Measurements from ENCODE around the gene EFNB2. TPM values are rescaled to one million over a fixed set of nuclear protein-coding genes. Genes with fewer than 3 reads are reported as not detected.

Gene EFNB2, protein sequence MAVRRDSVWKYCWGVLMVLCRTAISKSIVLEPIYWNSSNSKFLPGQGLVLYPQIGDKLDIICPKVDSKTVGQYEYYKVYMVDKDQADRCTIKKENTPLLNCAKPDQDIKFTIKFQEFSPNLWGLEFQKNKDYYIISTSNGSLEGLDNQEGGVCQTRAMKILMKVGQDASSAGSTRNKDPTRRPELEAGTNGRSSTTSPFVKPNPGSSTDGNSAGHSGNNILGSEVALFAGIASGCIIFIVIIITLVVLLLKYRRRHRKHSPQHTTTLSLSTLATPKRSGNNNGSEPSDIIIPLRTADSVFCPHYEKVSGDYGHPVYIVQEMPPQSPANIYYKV
- 4.7 TPM for total RNA-seq (2021; ENCODE audit: unreplicated experiment)
- polyA plus RNA-seq (2012; ENCODE audit: insufficient read length): 2.5 TPM
- percentile 57 among the genes with signal in this experiment for Bru-seq, nascent RNA
- percentile 59 among the genes with signal in this experiment for BruChase-seq, experiment 1, labeled RNA remaining after a 2-hour chase
- BruChase-seq, experiment 2, labeled RNA remaining after a 6-hour chase: percentile 47 among the genes with signal in this experiment
- long read RNA-seq, full-length matches to known transcripts: 21 of 22 reads
- long read RNA-seq, partial matches to known transcripts: 0 of 22 reads
- long read RNA-seq, other reads (novel, unspliced or antisense): 1 of 22 reads

DNA sequence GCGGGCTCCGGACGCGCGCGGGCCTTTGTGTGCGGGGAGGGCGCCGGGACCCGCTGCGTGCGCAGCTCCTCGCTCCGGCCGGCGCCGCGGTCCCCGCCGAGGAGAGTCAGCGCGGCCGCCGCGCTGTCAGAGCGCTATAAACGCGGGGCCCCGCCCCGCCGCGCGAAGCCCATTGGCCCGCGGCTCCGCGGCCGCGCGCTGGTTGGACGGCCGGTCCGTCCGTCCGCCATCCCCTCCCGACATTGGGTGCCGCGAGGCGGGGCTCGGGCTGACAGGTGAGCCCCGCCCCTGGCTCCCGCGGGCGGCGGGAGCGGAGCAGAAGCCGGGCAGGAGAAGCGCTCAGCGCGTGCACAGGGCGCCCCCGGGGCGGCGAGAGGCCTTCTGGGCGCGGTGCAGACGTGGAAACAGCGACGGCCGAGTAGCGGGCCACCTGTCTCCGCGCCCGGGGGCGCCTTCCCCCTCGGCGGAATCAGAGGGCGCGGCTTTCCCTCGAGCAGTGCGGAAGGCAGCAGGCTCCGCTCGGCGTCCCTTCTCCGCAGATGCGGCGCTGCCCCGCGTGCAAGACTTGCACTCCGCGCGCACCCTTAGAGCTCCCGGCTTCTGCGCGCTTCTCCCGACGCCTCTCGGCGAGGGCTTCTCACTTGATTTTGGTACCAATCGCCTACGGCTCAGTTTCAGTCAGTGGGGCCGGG is at the start of gene EFNB2:
Gene EFNB2, minus strand, starts transcription at position 111 of the 692 bp plus-strand sequence. CDS start 698 bp downstream, outside the sequence.
- BruUV-seq (replicated peaks): no TSS peak
- TF ChIP-seq SIN3A (IDR thresholded peaks at IDR 0.05; ENCODE audit: borderline replicate concordance, insufficient read depth, low read depth, low read length) (peak; percentile 44; the same call in 1 of the 2 replicates), CTCF (IDR thresholded peaks at IDR 0.05) (no peak), POLR2AphosphoS5 (IDR thresholded peaks at IDR 0.05; ENCODE audit: low read depth, low read length) (no peak), TCF7L2 (IDR thresholded peaks at IDR 0.05; ENCODE audit: low read depth, low read length) (no peak)
- TF ChIP-seq, protein P1, sequence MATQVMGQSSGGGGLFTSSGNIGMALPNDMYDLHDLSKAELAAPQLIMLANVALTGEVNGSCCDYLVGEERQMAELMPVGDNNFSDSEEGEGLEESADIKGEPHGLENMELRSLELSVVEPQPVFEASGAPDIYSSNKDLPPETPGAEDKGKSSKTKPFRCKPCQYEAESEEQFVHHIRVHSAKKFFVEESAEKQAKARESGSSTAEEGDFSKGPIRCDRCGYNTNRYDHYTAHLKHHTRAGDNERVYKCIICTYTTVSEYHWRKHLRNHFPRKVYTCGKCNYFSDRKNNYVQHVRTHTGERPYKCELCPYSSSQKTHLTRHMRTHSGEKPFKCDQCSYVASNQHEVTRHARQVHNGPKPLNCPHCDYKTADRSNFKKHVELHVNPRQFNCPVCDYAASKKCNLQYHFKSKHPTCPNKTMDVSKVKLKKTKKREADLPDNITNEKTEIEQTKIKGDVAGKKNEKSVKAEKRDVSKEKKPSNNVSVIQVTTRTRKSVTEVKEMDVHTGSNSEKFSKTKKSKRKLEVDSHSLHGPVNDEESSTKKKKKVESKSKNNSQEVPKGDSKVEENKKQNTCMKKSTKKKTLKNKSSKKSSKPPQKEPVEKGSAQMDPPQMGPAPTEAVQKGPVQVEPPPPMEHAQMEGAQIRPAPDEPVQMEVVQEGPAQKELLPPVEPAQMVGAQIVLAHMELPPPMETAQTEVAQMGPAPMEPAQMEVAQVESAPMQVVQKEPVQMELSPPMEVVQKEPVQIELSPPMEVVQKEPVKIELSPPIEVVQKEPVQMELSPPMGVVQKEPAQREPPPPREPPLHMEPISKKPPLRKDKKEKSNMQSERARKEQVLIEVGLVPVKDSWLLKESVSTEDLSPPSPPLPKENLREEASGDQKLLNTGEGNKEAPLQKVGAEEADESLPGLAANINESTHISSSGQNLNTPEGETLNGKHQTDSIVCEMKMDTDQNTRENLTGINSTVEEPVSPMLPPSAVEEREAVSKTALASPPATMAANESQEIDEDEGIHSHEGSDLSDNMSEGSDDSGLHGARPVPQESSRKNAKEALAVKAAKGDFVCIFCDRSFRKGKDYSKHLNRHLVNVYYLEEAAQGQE (IDR thresholded peaks at IDR 0.05; ENCODE audit: insufficient read depth in 1 of 2, low read depth in 2 of 2, low read length in 1 of 2): no peak
- ChIA-PET CTCF (interaction anchor here (1.1 kb wide), 1 partner anchor 1964 kb away, joined by 3 read pairs; no protein-coding TSS in a partner anchor), POLR2A (interaction anchor here (0.6 kb wide), 1 partner anchor 14 kb away, joined by 3 read pairs; no protein-coding TSS in a partner anchor)
- Histone ChIP-seq H3K4me3 (ENCODE audit: low read depth in 2 of 2, low read length in 2 of 2) (peak within 1 kb of the TSS; percentile 50 to 55), H3K27ac (ENCODE audit: low read length) (no peak within 1 kb of the TSS), H3K4me1 (ENCODE audit: control insufficient read depth, insufficient read depth, low read length) (peaks cover 3% of the 10 kb centered on the region), H3K27me3 (ENCODE audit: control insufficient read depth, insufficient read depth, low read length) (no peaks in the 10 kb centered on the region), H3K36me3 (ENCODE audit: control insufficient read depth, insufficient read depth, low read length) (no peaks in the 10 kb centered on the region; the same call in 1 of the 2 replicates), H3K9me3 (ENCODE audit: control insufficient read depth, insufficient read depth, low read depth, low read length) (no peaks in the 10 kb centered on the region)
- peak; percentile 12 for DNase-seq (ENCODE audit: low read depth, low spot score)
- in situ Hi-C loops (cut with HindIII; ENCODE audit: low pct_unique_long_range_greater_than_20kb, low sequenced_read_pairs) (no loop called here), intact Hi-C loops (cut with micrococcal nuclease; ENCODE audit: unreplicated experiment) (loop anchor here (10.0 kb wide), 2 partner anchors 1121 to 1961 kb away; no protein-coding TSS in a partner anchor)
- ATAC-seq: peak; percentile 90

DNA sequence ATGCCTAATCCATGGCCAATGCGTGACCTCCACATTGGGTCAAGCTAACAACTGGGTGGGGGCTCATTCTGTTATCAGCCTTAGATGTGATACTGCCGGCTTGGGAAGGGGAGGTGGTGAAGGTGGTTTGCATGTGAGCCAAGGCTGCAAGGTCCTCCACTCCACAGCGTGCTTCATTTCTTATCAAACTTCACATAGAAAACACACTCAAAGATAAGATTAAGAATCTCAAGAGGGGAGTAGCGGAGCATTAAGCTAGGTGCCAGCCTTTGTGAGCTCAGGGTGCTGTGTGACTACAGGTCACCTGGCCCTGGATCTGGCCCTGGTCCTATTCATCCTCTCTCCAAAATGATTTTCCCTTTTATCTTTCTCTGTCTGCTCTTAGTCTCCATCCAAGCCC is 45.8 kb upstream of the EFNB2 start:
- DNase-seq (ENCODE audit: low read depth, low spot score): no peak
- Histone ChIP-seq H3K36me3 (ENCODE audit: control insufficient read depth, insufficient read depth, low read length) (no peaks in the 10 kb centered on the region), H3K27me3 (ENCODE audit: control insufficient read depth, insufficient read depth, low read length) (no peaks in the 10 kb centered on the region), H3K4me3 (ENCODE audit: low read depth in 2 of 2, low read length in 2 of 2) (no peak overlapping the region), H3K9me3 (ENCODE audit: control insufficient read depth, insufficient read depth, low read depth, low read length) (no peaks in the 10 kb centered on the region), H3K4me1 (ENCODE audit: control insufficient read depth, insufficient read depth, low read length) (no peaks in the 10 kb centered on the region), H3K27ac (ENCODE audit: low read length) (no peak overlapping the region)
- ChIA-PET POLR2A (no interaction called here), CTCF (no interaction called here)
- intact Hi-C loops (cut with micrococcal nuclease; ENCODE audit: unreplicated experiment): no loop called here
- no peak for ATAC-seq
- in situ Hi-C loops (cut with HindIII; ENCODE audit: low pct_unique_long_range_greater_than_20kb, low sequenced_read_pairs): no loop called here
- TF ChIP-seq POLR2AphosphoS5 (IDR thresholded peaks at IDR 0.05; ENCODE audit: low read depth, low read length) (no peak), CTCF (IDR thresholded peaks at IDR 0.05) (no peak), TCF7L2 (IDR thresholded peaks at IDR 0.05; ENCODE audit: low read depth, low read length) (no peak), SIN3A (IDR thresholded peaks at IDR 0.05; ENCODE audit: borderline replicate concordance, insufficient read depth, low read depth, low read length) (no peak)
- TF ChIP-seq, protein P1 (IDR thresholded peaks at IDR 0.05; ENCODE audit: insufficient read depth in 1 of 2, low read depth in 2 of 2, low read length in 1 of 2): no peak
- no TSS peak for BruUV-seq (replicated peaks)
